ENCODE data around the gene MEF2D.

The MEF2D gene

DNA sequence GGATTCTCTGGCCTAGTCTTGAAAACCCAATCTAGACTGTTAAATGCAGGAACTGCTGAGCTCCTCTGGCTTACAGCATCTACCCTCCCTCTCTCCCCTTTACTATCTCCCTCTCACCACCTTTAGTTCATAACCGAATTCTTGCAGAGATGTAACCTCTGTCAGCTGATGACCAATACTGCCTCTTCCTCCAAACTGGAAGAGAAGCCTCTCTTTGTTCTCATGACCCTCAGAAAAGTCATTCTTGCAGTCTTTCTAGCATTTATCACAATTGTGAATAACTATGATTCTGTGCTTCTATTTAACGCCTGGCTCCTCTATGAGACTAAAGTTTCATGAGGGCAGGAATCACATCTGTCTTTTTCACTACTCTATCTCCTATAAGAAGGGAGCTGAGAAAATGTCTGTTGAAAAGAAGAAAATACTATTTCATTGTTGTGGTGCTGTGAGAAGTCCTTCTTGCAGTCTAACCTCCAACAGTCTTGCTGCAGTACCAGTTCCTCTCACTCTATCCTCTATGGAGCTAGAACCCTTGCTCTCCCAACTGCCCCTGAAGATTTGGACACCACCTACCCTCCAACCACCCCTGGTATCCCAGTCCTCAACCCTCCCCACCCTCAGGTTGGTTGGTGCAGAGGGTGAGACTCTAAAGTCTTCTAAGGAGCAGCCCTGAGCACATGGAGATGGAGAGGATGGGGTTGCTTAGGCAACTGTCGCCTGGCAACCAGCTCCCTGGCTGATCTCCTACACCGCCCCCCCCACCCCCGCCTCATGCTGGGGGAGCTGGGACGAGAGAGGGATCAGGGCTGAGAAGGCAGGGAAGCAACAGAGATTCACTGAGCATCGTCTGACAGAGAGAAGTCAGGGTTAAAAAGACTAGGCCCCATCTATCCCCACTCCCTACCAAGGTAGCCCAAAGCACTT, 13.9 kb downstream of the MEF2D start:
- no peak overlapping the region for H3K4me3 ChIP-seq (ENCODE audit: extremely low read depth, insufficient read depth, low read length, poor library complexity, severe bottlenecking)
- peaks cover 34% of the 10 kb centered on the region for H3K4me1 ChIP-seq (ENCODE audit: control insufficient read depth, insufficient read depth, low read length, poor library complexity, severe bottlenecking)

DNA sequence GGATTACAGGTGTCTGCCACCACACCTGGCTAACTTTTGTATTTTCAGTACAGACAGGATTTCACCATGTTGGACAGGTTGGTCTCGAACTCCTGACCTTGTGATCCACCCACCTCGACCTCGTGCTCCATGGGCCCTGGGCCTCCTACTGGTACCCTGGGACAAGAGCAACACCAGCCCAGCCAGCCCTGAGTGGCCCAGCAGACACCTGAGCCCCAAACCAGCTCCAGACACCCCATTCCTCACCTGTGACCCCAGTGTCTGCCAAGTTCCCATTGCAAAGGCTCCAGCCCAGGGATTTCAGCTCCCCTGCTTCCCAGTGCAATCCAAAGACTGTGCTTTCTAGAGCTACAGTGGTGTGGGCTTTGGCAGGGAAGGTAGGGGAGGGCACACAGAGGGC, 14.6 kb downstream of the MEF2D start:
- WGBS, 2 experiments (ENCODE audit: insufficient coverage in 2 of 2), result 88 to 94% methylated on average over 3 of the region's 3 CpGs
- H3K4me3 ChIP-seq (ENCODE audit: extremely low read depth, insufficient read depth, low read length, poor library complexity, severe bottlenecking), result no peak overlapping the region
- no peaks in the 10 kb centered on the region for H3K9me3 ChIP-seq (ENCODE audit: control insufficient read depth, low read length)
- H3K36me3 ChIP-seq (ENCODE audit: control insufficient read depth, insufficient read depth, low read length), result peaks cover 48% of the 10 kb centered on the region
- H3K4me1 ChIP-seq (ENCODE audit: control insufficient read depth, insufficient read depth, low read length, poor library complexity, severe bottlenecking), result peaks cover 29% of the 10 kb centered on the region
- no peak overlapping the region for H3K27ac ChIP-seq (ENCODE audit: low read depth, low read length, severe bottlenecking)

More for the DNA sequence above, 13.9 kb downstream of the MEF2D start:
- Histone ChIP-seq H3K9me3 (ENCODE audit: control insufficient read depth, low read length) (no peaks in the 10 kb centered on the region), H3K36me3 (ENCODE audit: control insufficient read depth, insufficient read depth, low read length) (peaks cover 41% of the 10 kb centered on the region), H3K27ac (ENCODE audit: low read depth, low read length, severe bottlenecking) (no peak overlapping the region)
- 91 to 100% methylated on average over 2 to 3 of the region's 7 CpGs for WGBS, 2 experiments (ENCODE audit: insufficient coverage in 2 of 2)

DNA sequence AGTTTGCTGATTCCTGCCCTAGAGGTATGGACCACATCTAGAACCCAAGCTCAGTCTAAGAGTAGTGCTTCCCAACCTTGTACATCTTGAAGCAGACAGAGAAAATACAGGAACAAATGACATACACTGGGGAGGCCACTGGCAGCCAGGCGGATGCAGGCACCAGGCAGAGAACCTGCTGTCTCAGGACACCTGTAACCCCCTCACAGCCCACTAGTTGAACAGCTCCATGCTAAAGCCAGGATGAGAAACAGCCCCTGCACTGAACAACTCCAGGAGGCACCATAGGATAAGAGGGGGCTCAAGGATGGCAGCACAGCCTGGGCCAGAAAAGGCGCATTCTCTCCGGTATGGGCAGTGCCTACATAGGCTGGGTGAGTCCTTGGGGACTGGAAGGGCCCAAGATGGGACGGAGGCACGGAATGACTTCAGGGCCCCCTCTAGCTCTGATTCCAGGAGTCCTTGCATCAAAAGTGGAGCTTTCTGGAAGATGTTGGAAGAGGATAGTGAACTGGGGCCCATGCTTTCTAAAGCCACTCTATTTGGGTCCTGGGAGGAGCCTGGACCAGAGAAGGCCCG, 16.0 kb downstream of the MEF2D start:
- H3K4me1 ChIP-seq (ENCODE audit: control insufficient read depth, insufficient read depth, low read length, poor library complexity, severe bottlenecking), result peaks cover 17% of the 10 kb centered on the region
- no peaks in the 10 kb centered on the region for H3K9me3 ChIP-seq (ENCODE audit: control insufficient read depth, low read length)
- no peak overlapping the region for H3K4me3 ChIP-seq (ENCODE audit: extremely low read depth, insufficient read depth, low read length, poor library complexity, severe bottlenecking)
- H3K36me3 ChIP-seq (ENCODE audit: control insufficient read depth, insufficient read depth, low read length), result peaks cover 62% of the 10 kb centered on the region
- WGBS, 2 experiments (ENCODE audit: insufficient coverage in 2 of 2), result 98% methylated on average over 5 of the region's 6 CpGs
- no peak overlapping the region for H3K27ac ChIP-seq (ENCODE audit: low read depth, low read length, severe bottlenecking)

DNA sequence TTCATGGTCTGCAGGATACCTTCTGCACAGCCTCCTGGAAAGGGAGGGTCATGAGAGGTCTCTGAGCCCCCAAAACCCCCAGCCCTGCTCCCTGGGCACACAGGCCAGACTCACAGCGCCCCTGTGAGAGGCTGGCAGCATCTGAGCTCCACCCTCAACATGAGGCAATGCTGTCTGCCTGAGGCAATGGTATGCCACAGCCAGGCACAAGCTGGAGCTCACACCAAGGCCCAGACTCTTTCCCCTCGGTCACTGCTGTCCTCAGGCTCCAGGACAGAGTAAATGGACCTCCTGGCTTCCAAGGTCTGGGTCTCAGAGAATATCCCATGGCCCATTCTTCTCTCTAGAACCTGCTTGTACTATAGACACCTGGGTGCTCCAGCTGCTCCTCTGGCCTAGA, 17.2 kb downstream of the MEF2D start:
- Histone ChIP-seq H3K27ac (ENCODE audit: low read depth, low read length, severe bottlenecking) (no peak overlapping the region), H3K4me3 (ENCODE audit: extremely low read depth, insufficient read depth, low read length, poor library complexity, severe bottlenecking) (no peak overlapping the region), H3K36me3 (ENCODE audit: control insufficient read depth, insufficient read depth, low read length) (peaks cover 69% of the 10 kb centered on the region), H3K9me3 (ENCODE audit: control insufficient read depth, low read length) (no peaks in the 10 kb centered on the region), H3K4me1 (ENCODE audit: control insufficient read depth, insufficient read depth, low read length, poor library complexity, severe bottlenecking) (peaks cover 11% of the 10 kb centered on the region)
- 89 to 100% methylated on average over 2 of the region's 2 CpGs for WGBS, 2 experiments (ENCODE audit: insufficient coverage in 2 of 2)

DNA sequence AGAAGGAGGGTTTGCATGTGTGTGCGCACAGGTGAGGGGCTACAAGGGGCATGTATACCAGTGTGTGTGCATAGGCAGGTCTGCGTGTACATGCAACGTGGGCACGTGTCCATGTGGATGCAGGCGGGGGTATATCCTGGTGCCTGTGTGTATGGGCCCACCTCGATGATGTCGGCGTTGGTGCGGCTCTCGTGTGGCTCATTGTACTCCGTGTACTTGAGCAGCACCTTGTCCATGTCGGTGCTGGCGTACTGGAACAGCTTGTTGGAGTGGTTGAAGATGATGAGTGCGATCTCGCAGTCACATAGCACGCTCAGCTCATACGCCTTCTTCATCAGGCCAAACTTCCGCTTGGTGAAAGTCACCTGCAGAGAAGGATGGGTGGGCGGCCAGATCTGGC, 18.3 kb downstream of the MEF2D start:
- Histone ChIP-seq H3K36me3 (ENCODE audit: control insufficient read depth, insufficient read depth, low read length) (peaks cover 75% of the 10 kb centered on the region), H3K9me3 (ENCODE audit: control insufficient read depth, low read length) (no peaks in the 10 kb centered on the region), H3K4me3 (ENCODE audit: extremely low read depth, insufficient read depth, low read length, poor library complexity, severe bottlenecking) (no peak overlapping the region), H3K27ac (ENCODE audit: low read depth, low read length, severe bottlenecking) (no peak overlapping the region), H3K4me1 (ENCODE audit: control insufficient read depth, insufficient read depth, low read length, poor library complexity, severe bottlenecking) (peaks cover 17% of the 10 kb centered on the region)
- WGBS, 2 experiments (ENCODE audit: insufficient coverage in 2 of 2), result 97 to 98% methylated on average over 16 to 18 of the region's 19 CpGs

DNA sequence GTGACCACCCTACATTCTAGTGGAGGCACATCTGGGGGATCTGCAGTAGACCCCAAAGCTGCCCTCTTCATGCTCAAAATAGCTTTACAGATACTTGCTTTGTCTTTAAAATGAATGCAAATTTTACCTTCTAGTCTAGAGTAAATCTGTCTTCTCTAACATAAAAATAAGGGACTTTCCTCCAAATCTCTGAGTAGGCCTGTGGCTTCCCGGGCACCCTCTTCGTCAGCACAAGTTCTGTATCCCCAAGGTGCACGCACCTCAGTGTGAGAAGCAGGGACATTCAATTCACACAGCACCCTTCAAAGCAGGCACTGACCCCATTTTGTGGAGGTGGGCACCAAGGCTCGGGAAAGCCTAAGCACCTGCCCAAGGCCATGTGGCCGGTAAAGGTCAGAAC, 19.0 kb downstream of the MEF2D start:
- WGBS, 2 experiments (ENCODE audit: insufficient coverage in 2 of 2), result 87 to 94% methylated on average over 3 to 4 of the region's 5 CpGs
- Histone ChIP-seq H3K27ac (ENCODE audit: low read depth, low read length, severe bottlenecking) (no peak overlapping the region), H3K4me1 (ENCODE audit: control insufficient read depth, insufficient read depth, low read length, poor library complexity, severe bottlenecking) (peaks cover 24% of the 10 kb centered on the region), H3K9me3 (ENCODE audit: control insufficient read depth, low read length) (no peaks in the 10 kb centered on the region), H3K4me3 (ENCODE audit: extremely low read depth, insufficient read depth, low read length, poor library complexity, severe bottlenecking) (no peak overlapping the region), H3K36me3 (ENCODE audit: control insufficient read depth, insufficient read depth, low read length) (peaks cover 83% of the 10 kb centered on the region)

DNA sequence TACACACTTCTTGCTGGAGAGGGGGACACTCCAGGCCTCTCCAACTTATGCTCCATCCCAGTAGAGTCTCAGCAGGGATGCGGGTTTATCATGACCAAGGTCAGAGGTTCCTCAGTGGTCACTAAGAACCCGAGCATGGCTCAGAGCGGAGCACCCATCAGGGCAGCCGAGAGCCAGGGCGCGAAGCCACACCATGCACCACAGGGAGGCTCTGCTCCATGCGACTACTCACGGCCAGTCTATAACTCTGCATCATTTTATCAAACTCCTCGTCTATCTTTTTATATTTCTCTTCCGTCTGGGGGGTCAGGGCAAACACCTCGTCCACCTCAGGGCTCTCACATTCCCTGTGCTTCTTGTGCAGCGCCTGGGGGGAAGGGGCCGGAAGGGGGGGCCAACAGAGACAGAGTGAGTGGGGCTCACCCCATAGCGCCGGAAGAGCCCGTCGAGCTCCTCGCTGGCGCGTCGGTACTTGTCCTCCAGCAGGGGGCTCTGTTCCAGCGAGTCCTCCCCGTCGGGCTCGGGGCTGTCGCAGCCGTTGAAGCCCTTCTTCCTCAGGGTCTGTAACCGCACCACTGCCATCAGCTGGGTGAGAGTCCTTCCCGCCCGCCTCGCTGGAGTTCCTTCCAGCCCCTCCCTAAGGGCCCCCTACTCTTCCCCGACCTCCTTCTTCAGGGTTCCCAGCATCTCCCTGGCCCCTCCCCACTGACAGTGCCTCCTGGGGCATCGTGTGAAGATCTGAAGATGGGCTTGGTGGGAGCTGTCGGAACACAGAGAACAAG, 20.0 kb downstream of the MEF2D start:
- 37 to 47% methylated on average over 23 to 30 of the region's 34 CpGs for WGBS, 2 experiments (ENCODE audit: insufficient coverage in 2 of 2)
- peaks cover 85% of the 10 kb centered on the region for H3K36me3 ChIP-seq (ENCODE audit: control insufficient read depth, insufficient read depth, low read length)
- no peaks in the 10 kb centered on the region for H3K9me3 ChIP-seq (ENCODE audit: control insufficient read depth, low read length)
- no peak overlapping the region for H3K27ac ChIP-seq (ENCODE audit: low read depth, low read length, severe bottlenecking)
- H3K4me1 ChIP-seq (ENCODE audit: control insufficient read depth, insufficient read depth, low read length, poor library complexity, severe bottlenecking), result peaks cover 34% of the 10 kb centered on the region
- H3K4me3 ChIP-seq (ENCODE audit: extremely low read depth, insufficient read depth, low read length, poor library complexity, severe bottlenecking), result no peak overlapping the region

DNA sequence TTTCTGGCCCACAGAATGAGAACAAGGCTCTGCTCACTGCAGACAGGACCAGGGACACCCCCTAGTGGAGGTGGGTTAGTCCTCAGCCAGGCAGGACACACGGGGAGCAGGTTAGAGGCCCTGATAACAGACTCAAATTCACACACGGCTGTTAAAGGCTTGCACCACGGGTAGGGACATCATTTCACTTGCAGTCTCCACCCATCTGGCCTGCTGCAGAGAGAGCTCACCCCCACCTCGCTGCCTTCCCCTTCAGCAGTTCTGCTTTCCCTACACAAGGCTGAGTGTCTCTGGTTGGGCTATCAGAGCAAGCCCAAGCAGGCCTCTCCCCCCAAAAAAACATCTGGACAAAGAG, 20.6 kb downstream of the MEF2D start:
- 65 to 74% methylated on average over 4 of the region's 4 CpGs for WGBS, 2 experiments (ENCODE audit: insufficient coverage in 2 of 2)
- Histone ChIP-seq H3K27ac (ENCODE audit: low read depth, low read length, severe bottlenecking) (no peak overlapping the region), H3K4me1 (ENCODE audit: control insufficient read depth, insufficient read depth, low read length, poor library complexity, severe bottlenecking) (peaks cover 34% of the 10 kb centered on the region), H3K9me3 (ENCODE audit: control insufficient read depth, low read length) (no peaks in the 10 kb centered on the region), H3K4me3 (ENCODE audit: extremely low read depth, insufficient read depth, low read length, poor library complexity, severe bottlenecking) (no peak overlapping the region), H3K36me3 (ENCODE audit: control insufficient read depth, insufficient read depth, low read length) (peaks cover 89% of the 10 kb centered on the region)

DNA sequence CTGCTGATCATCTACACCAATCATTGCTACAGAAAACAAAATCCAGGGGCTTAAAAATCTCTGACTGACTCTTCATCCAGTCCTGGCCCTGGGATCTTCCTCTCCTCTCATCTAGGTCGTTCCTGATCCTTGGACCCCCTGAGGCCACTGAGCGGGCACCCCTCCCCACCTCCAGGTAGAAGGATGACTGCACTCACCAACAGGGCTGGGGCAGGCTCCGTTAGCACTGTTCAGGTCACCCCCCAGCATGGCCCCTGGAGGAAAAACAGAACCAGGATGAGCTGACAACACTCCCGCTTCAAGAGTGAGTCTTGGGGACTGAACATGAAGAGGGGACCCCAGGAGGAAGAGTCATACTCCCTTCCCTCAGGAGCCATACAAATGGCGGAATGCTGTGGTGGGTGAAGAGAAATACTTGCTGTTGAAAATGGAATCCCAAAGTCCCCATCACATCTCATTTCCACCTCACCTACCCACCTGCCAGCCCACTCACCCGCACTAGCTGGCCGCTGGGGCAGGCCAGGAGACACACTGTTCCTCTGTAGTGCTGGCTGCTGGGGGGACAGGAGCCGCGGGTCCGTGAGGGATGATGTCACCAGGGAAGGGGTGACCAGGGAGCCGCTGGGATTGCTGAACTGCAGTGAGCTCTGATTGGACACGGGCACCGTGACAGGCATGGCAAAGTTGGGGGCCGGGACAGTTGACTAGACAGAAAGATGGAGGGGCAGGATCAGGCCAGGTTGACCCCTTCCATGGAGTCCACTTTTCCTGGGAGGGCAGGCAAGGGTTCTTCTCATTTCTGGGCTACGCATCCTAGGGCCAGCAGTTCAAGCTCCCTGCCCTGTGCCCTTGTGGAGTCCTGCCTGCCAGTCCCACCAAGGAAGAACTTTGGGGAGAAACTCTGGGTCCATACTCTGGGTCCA, 21.2 kb downstream of the MEF2D start:
- Histone ChIP-seq H3K9me3 (ENCODE audit: control insufficient read depth, low read length) (no peaks in the 10 kb centered on the region), H3K36me3 (ENCODE audit: control insufficient read depth, insufficient read depth, low read length) (peaks cover 95% of the 10 kb centered on the region), H3K4me3 (ENCODE audit: extremely low read depth, insufficient read depth, low read length, poor library complexity, severe bottlenecking) (no peak overlapping the region), H3K27ac (ENCODE audit: low read depth, low read length, severe bottlenecking) (no peak overlapping the region), H3K4me1 (ENCODE audit: control insufficient read depth, insufficient read depth, low read length, poor library complexity, severe bottlenecking) (peaks cover 34% of the 10 kb centered on the region)
- WGBS, 2 experiments (ENCODE audit: insufficient coverage in 2 of 2), result 96 to 98% methylated on average over 6 to 12 of the region's 15 CpGs

DNA sequence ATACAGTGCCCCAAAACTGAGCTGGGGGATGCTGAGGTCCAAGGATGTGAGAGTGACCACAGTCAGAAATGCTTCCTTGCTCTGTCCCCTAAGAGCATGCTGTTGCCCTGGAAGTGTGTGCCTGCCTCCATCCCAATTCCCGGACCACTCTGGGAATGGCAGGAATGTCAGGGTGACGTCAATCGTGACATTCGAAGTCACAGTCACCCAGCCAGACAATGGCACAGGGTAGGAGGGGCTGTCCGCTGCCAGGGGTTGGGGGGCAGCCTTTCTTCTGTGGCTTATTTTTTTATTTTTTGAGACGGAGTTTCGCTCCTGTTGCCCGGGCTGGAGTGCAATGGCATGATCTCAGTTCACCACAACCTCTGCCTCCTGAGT, 22.3 kb downstream of the MEF2D start:
- H3K36me3 ChIP-seq (ENCODE audit: control insufficient read depth, insufficient read depth, low read length), result peaks cover 100% of the 10 kb centered on the region

More for the DNA sequence above, 22.3 kb downstream of the MEF2D start:
- 92 to 95% methylated on average over 7 to 8 of the region's 8 CpGs for WGBS, 2 experiments (ENCODE audit: insufficient coverage in 2 of 2)
- Histone ChIP-seq H3K9me3 (ENCODE audit: control insufficient read depth, low read length) (no peaks in the 10 kb centered on the region), H3K4me3 (ENCODE audit: extremely low read depth, insufficient read depth, low read length, poor library complexity, severe bottlenecking) (no peak overlapping the region), H3K4me1 (ENCODE audit: control insufficient read depth, insufficient read depth, low read length, poor library complexity, severe bottlenecking) (peaks cover 34% of the 10 kb centered on the region), H3K27ac (ENCODE audit: low read depth, low read length, severe bottlenecking) (no peak overlapping the region)

Measured in mesodermal cell (in vitro differentiated cells).